ENCODE results near the gene INF2. TPM values are rescaled to one million over a fixed set of nuclear protein-coding genes. Genes with fewer than 3 reads are reported as not detected.

Gene INF2
- total RNA-seq, 1 donor from 2014 or later = 126 TPM

DNA sequence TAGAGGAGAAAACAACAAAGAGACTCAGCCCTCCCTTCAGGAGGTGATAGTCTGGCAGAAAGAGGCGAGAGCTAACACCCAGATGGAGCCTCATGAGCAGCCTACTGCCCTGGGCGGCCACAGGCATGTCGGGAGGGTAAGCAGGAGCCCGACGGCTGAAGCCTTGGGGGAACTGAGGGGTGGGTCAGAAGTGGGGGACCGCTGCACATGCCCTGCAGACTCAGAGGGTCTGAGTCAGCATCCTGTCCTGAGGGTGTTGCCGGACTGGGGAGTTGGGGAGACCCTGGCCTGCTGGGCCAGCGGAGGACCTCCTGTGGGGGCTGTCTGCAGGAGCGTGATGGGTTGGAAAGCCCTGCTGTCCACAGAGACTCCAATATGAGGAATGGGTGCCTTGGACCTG, 15.9 kb upstream of the INF2 start:
- H3K27ac ChIP-seq (ENCODE audit: low read depth, low read length) = no peak overlapping the region
- Mint-ChIP-seq H3K9me3 (ENCODE audit: unreplicated experiment) (peaks cover 3% of the 10 kb centered on the region), H3K4me3 (ENCODE audit: unreplicated experiment) (no peak overlapping the region), H3K27ac (ENCODE audit: unreplicated experiment) (no peak overlapping the region), H3K36me3 (ENCODE audit: low read depth, unreplicated experiment) (no peaks in the 10 kb centered on the region), H3K4me1 (ENCODE audit: low read depth, unreplicated experiment) (peaks cover 7% of the 10 kb centered on the region), H3K27me3 (ENCODE audit: low read depth, unreplicated experiment) (peaks cover 2% of the 10 kb centered on the region)
- TF ChIP-seq, protein P1, sequence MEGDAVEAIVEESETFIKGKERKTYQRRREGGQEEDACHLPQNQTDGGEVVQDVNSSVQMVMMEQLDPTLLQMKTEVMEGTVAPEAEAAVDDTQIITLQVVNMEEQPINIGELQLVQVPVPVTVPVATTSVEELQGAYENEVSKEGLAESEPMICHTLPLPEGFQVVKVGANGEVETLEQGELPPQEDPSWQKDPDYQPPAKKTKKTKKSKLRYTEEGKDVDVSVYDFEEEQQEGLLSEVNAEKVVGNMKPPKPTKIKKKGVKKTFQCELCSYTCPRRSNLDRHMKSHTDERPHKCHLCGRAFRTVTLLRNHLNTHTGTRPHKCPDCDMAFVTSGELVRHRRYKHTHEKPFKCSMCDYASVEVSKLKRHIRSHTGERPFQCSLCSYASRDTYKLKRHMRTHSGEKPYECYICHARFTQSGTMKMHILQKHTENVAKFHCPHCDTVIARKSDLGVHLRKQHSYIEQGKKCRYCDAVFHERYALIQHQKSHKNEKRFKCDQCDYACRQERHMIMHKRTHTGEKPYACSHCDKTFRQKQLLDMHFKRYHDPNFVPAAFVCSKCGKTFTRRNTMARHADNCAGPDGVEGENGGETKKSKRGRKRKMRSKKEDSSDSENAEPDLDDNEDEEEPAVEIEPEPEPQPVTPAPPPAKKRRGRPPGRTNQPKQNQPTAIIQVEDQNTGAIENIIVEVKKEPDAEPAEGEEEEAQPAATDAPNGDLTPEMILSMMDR (IDR thresholded peaks at IDR 0.05; ENCODE audit: insufficient read depth, low read depth, low read length) = no peak
- TF ChIP-seq EZH2 (IDR thresholded peaks at IDR 0.05; ENCODE audit: insufficient read depth, low read length) = no peak
- no peaks in the 10 kb centered on the region for H3K9me3 ChIP-seq (ENCODE audit: insufficient read depth, low read depth, low read length)
- FAIRE-seq (no peak), DNase-seq (ENCODE audit: low read depth) (no peak)
- H4K20me1 ChIP-seq (ENCODE audit: insufficient read depth, low read length) = no peaks in the 10 kb centered on the region
- H3K79me2 ChIP-seq (ENCODE audit: insufficient read depth, low read length) = no peaks in the 10 kb centered on the region
- no peak overlapping the region for H3K9ac ChIP-seq (ENCODE audit: low read length)
- peaks cover 19% of the 10 kb centered on the region for H3K4me1 ChIP-seq (ENCODE audit: insufficient read depth, low read length)
- no peak overlapping the region for H3K4me2 ChIP-seq (ENCODE audit: low read length)
- H3K36me3 ChIP-seq (ENCODE audit: insufficient read depth, low read length) = no peaks in the 10 kb centered on the region
- H3K4me3 ChIP-seq (ENCODE audit: insufficient read depth, low read depth, low read length) = no peak overlapping the region
- H3K27me3 ChIP-seq (ENCODE audit: insufficient read depth, low read length) = no peaks in the 10 kb centered on the region
- H2AFZ ChIP-seq (ENCODE audit: low read depth, low read length) = no peak overlapping the region

DNA sequence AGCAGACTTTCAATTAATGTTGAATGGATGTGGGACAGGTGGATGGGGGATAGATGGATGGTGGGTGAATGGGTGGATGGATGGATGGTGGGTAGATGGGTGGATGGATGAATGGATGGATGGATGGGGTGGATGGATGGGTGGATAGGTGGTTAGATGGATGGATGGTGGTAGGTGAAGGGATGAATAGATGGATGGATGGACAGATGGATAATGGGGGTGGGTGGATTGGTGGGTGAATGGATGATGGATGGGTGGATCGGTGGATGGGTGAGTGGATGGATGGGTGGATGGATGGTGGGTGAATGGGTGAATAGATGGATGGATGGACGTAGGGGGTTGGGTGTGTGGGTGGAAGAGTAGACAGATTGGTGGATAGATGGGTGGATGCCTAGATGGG, 14.0 kb upstream of the INF2 start:
- Mint-ChIP-seq H3K27me3 (ENCODE audit: low read depth, unreplicated experiment) (peaks cover 2% of the 10 kb centered on the region), H3K9me3 (ENCODE audit: unreplicated experiment) (peaks cover 3% of the 10 kb centered on the region), H3K36me3 (ENCODE audit: low read depth, unreplicated experiment) (no peaks in the 10 kb centered on the region), H3K4me3 (ENCODE audit: unreplicated experiment) (no peak overlapping the region), H3K27ac (ENCODE audit: unreplicated experiment) (no peak overlapping the region), H3K4me1 (ENCODE audit: low read depth, unreplicated experiment) (peaks cover 14% of the 10 kb centered on the region)
- no peaks in the 10 kb centered on the region for H3K27me3 ChIP-seq (ENCODE audit: insufficient read depth, low read length)
- no peak for FAIRE-seq
- no peak overlapping the region for H3K9ac ChIP-seq (ENCODE audit: low read length)
- H3K36me3 ChIP-seq (ENCODE audit: insufficient read depth, low read length) = no peaks in the 10 kb centered on the region
- H2AFZ ChIP-seq (ENCODE audit: low read depth, low read length) = no peak overlapping the region
- H3K4me3 ChIP-seq (ENCODE audit: insufficient read depth, low read depth, low read length) = no peak overlapping the region
- no peak for DNase-seq (ENCODE audit: low read depth)
- TF ChIP-seq, protein P1 (IDR thresholded peaks at IDR 0.05; ENCODE audit: insufficient read depth, low read depth, low read length) = no peak
- TF ChIP-seq EZH2 (IDR thresholded peaks at IDR 0.05; ENCODE audit: insufficient read depth, low read length) = no peak
- peaks cover 37% of the 10 kb centered on the region for H3K4me1 ChIP-seq (ENCODE audit: insufficient read depth, low read length)
- H3K4me2 ChIP-seq (ENCODE audit: low read length) = no peak overlapping the region
- H3K79me2 ChIP-seq (ENCODE audit: insufficient read depth, low read length) = no peaks in the 10 kb centered on the region
- H4K20me1 ChIP-seq (ENCODE audit: insufficient read depth, low read length) = no peaks in the 10 kb centered on the region
- no peaks in the 10 kb centered on the region for H3K9me3 ChIP-seq (ENCODE audit: insufficient read depth, low read depth, low read length)
- no peak overlapping the region for H3K27ac ChIP-seq (ENCODE audit: low read depth, low read length)

DNA sequence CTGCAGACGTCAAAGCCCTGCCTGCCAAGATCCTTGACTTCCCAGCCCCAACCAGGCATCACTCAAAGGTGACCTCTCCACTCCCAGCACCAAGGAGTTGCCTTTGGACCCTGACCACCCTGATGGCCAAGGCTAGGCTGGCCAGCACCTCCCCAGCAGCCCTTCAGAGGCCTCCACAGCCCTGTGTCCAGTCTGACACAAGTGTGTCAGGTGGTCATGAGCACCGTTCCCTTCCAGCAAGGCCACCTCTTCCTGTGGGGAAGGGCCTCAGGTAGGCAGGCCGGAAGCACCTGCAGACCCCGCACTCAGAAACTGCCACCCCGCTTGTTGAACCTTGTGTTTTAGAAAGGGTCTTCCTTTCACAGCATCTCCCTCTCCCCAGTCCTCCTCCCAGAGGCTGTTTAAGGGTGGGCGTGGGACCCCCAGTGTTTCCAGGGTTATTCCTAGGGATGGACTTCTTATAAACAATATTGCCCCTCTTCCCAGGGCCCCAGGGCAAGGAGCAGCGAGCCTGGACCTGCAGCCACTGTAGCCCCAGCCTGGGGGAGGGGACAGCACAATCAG, 13.2 kb upstream of the INF2 start:
- H3K27ac Mint-ChIP-seq (ENCODE audit: unreplicated experiment) = no peak overlapping the region
- H3K4me1 ChIP-seq (ENCODE audit: insufficient read depth, low read length) = peaks cover 44% of the 10 kb centered on the region

More for the DNA sequence above, 13.2 kb upstream of the INF2 start:
- no peaks in the 10 kb centered on the region for H3K36me3 Mint-ChIP-seq (ENCODE audit: low read depth, unreplicated experiment)
- peaks cover 2% of the 10 kb centered on the region for H3K27me3 Mint-ChIP-seq (ENCODE audit: low read depth, unreplicated experiment)
- Histone ChIP-seq H2AFZ (ENCODE audit: low read depth, low read length) (peak overlapping the region; percentile 19), H3K27me3 (ENCODE audit: insufficient read depth, low read length) (no peaks in the 10 kb centered on the region), H3K79me2 (ENCODE audit: insufficient read depth, low read length) (no peaks in the 10 kb centered on the region), H3K9ac (ENCODE audit: low read length) (no peak overlapping the region), H3K4me3 (ENCODE audit: insufficient read depth, low read depth, low read length) (no peak overlapping the region), H4K20me1 (ENCODE audit: insufficient read depth, low read length) (no peaks in the 10 kb centered on the region), H3K36me3 (ENCODE audit: insufficient read depth, low read length) (no peaks in the 10 kb centered on the region), H3K27ac (ENCODE audit: low read depth, low read length) (no peak overlapping the region), H3K9me3 (ENCODE audit: insufficient read depth, low read depth, low read length) (no peaks in the 10 kb centered on the region), H3K4me2 (ENCODE audit: low read length) (no peak overlapping the region)
- H3K4me1 Mint-ChIP-seq (ENCODE audit: low read depth, unreplicated experiment) = peaks cover 22% of the 10 kb centered on the region
- DNase-seq (ENCODE audit: low read depth) (no peak), FAIRE-seq (no peak)
- peaks cover 1% of the 10 kb centered on the region for H3K9me3 Mint-ChIP-seq (ENCODE audit: unreplicated experiment)
- no peak for TF ChIP-seq EZH2 (IDR thresholded peaks at IDR 0.05; ENCODE audit: insufficient read depth, low read length)
- TF ChIP-seq, protein P1 (IDR thresholded peaks at IDR 0.05; ENCODE audit: insufficient read depth, low read depth, low read length) = no peak
- no peak overlapping the region for H3K4me3 Mint-ChIP-seq (ENCODE audit: unreplicated experiment)
